ENCODE measurements around the gene UBE2D3.

Gene UBE2D3

GRCh38 chr4:102789317-102789717, 38.0 kb downstream of the UBE2D3 start:
- DNase-seq = peak; percentile 78

- no peak for DNase-seq
Observed at GRCh38 chr4:102787944-102788343, 39.4 kb downstream of the UBE2D3 start.

GRCh38 chr4:102787096-102787881, 40.1 kb downstream of the UBE2D3 start:
- peak; percentile 62 for DNase-seq

GRCh38 chr4:102786279-102786678, 41.1 kb downstream of the UBE2D3 start:
- no peak for DNase-seq

- DNase-seq = peak; percentile 20
Observed at GRCh38 chr4:102783006-102783405, 44.3 kb downstream of the UBE2D3 start.

GRCh38 chr4:102781570-102781969, 45.8 kb downstream of the UBE2D3 start:
- DNase-seq = no peak

- no peak for DNase-seq
Observed at GRCh38 chr4:102780476-102781144, 46.7 kb downstream of the UBE2D3 start.

- DNase-seq = no peak
Observed at GRCh38 chr4:102779204-102779603, 48.1 kb downstream of the UBE2D3 start.

- no peak for DNase-seq
Observed at GRCh38 chr4:102778720-102779119, 48.6 kb downstream of the UBE2D3 start.

GRCh38 chr4:102775805-102776204, 51.5 kb downstream of the UBE2D3 start:
- DNase-seq = no peak

GRCh38 chr4:102774254-102774653, 53.1 kb downstream of the UBE2D3 start:
- no peak for DNase-seq

- no peak for DNase-seq
Observed at GRCh38 chr4:102772738-102773340, 54.5 kb downstream of the UBE2D3 start.

- peak; percentile 23 for DNase-seq
Observed at GRCh38 chr4:102764901-102765300, 62.5 kb downstream of the UBE2D3 start.

- DNase-seq = no peak
Observed at GRCh38 chr4:102761906-102762305, 65.4 kb downstream of the UBE2D3 start.

- DNase-seq = no peak
Observed at GRCh38 chr4:102761296-102761701, 66.1 kb downstream of the UBE2D3 start.

GRCh38 chr4:102760645-102761295, 66.6 kb downstream of the UBE2D3 start, which contains the start of gene MANBA:
TSS of gene MANBA (minus strand) at chr4:102760968. CDS start at chr4:102760894, 74 bp downstream.
- DNase-seq = peak; percentile 73

- peak; percentile 34 for DNase-seq
Observed at GRCh38 chr4:102759831-102760644, 67.3 kb downstream of the UBE2D3 start.

- DNase-seq = no peak
Observed at GRCh38 chr4:102758241-102759160, 68.8 kb downstream of the UBE2D3 start.

- DNase-seq = no peak
Observed at GRCh38 chr4:102757681-102758080, 69.7 kb downstream of the UBE2D3 start.

GRCh38 chr4:102754044-102754443, 73.3 kb downstream of the UBE2D3 start:
- no peak for DNase-seq

- DNase-seq = no peak
Observed at GRCh38 chr4:102751941-102752340, 75.4 kb downstream of the UBE2D3 start.

Measured in fibroblast of skin of scalp (primary cell).